Loucy (cell line): ENCODE data around the gene PROP1.

Source experiments
- EZH2phosphoT487 ChIP-seq: fragments of 200-600 bp; IDR thresholded peaks from 2 replicates; pipeline ENCODE4 v1.6.1; 2018; ENCODE audit warnings: antibody characterized with exemption, mild to moderate bottlenecking, moderate library complexity, borderline replicate concordance
- TF ChIP-seq, protein P1 (sequence below): fragments of 200-600 bp; sonication (generic); conservative IDR thresholded peaks from 2 replicates; pipeline ENCODE4 v1.5.1; 2014; ENCODE audit warnings: mild to moderate bottlenecking, antibody characterized with exemption, low read length

DNA sequence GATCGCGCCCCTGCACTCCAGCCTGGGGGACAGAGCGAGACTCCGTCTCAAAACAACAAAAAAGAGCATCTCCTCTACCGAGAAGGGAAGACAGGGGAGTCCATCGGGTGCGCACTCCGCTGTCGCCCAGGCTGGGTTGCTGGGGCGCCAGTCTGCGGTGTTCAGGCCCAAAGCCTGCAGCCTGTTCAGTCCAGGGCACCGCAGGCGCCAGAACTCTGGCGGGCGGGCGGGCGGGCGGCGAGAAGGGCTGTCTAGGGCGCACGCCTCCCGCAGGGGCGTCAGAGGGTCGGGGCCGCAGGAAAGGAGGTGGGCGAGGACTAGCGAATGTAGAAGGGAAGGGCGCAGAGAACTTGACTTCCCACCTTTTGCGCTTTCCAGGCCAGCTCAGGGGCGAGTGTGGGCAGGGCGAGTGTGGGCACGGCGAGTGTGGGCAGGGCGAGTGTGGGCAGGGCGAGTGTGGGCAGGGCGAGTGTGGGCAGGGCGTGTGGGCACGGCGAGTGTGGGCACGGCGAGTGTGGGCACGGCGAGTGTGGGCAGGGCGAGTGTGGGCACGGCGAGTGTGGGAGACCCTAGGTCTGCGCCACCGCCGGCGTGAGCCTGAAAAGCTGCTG, 10.5 kb downstream of the PROP1 start:
- TF ChIP-seq, protein P1, sequence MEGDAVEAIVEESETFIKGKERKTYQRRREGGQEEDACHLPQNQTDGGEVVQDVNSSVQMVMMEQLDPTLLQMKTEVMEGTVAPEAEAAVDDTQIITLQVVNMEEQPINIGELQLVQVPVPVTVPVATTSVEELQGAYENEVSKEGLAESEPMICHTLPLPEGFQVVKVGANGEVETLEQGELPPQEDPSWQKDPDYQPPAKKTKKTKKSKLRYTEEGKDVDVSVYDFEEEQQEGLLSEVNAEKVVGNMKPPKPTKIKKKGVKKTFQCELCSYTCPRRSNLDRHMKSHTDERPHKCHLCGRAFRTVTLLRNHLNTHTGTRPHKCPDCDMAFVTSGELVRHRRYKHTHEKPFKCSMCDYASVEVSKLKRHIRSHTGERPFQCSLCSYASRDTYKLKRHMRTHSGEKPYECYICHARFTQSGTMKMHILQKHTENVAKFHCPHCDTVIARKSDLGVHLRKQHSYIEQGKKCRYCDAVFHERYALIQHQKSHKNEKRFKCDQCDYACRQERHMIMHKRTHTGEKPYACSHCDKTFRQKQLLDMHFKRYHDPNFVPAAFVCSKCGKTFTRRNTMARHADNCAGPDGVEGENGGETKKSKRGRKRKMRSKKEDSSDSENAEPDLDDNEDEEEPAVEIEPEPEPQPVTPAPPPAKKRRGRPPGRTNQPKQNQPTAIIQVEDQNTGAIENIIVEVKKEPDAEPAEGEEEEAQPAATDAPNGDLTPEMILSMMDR = no peak
- TF ChIP-seq EZH2phosphoT487 = no peak
